Measurements from ENCODE around the gene ESRRB.

Gene ESRRB

DNA sequence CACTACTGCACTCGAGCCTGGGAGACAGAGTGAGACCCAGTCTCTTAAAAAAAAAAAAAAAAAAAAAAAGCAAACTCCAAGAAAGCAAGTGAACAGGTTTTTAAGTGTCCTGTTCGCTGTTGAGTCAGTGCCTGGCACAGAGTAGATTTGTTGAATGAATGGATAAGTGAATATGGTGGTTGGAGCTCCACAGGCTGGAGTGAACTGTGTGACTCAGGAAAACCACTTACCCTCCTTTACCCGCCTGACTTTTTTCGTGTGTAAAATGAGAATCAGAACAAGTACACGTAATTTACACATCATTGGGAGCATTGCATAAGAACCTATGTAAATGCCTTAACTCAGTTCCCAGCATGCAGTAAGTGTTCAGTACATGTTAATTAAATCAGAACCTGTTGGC, 24.0 kb upstream of the ESRRB start:
- no peak for DNase-seq (ENCODE audit: low read depth in 2 of 3, low spot score in 1 of 3)

DNA sequence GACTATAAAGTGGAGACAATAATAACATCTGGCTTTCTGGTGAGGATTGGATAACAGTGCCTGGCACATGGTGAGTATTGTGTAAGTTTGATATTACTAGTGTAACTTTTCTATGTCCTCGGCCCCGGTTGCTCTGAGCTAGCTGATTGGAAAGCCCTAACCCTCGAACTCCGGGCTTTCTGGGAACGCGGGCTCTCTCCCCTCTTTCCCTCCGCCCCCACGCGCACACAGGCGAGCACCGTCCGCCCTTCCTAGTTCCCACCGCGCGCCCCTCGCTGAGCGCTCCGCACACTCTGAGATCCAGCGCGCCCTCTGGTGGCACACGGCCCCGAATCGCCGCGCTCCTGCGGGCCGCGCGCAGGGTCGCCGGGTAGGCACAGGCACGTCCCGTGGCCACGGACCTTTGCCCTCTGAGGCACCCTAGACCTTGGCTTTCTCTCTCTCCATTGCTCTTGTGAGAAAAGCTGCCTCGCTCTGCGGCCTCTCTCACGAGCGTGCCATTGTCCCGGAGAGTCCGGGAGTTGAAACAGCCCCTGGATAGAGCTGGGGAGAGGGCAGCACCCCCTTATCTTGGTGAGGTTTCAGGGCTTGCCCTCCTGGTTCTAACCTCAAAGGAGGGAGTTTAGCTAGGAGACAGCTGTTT, 23.2 kb upstream of the ESRRB start:
- DNase-seq (ENCODE audit: low read depth in 2 of 3, low spot score in 1 of 3): peak in 2 of 3 donors; percentile 40 to 52

DNA sequence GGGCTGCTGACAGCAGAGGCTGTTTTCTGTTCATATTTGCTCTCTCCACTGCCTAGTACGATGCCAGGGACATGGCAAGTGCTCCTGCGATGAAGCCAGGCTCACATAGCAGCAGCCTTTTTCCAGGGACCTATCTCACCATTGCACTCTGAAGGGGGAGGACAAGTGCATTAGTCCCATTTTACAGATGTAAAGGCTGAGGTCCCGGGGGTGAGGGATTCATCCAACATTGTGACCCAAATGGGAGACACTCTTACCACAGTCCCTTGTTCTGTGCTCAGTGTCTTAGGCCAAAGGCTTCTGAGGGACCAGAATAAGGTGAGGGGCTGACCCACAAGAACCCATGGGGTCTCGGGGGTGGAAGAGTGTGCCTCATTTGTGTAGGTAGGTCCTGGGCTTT, 21.6 kb upstream of the ESRRB start:
- no peak for DNase-seq (ENCODE audit: low read depth in 2 of 3, low spot score in 1 of 3)

DNA sequence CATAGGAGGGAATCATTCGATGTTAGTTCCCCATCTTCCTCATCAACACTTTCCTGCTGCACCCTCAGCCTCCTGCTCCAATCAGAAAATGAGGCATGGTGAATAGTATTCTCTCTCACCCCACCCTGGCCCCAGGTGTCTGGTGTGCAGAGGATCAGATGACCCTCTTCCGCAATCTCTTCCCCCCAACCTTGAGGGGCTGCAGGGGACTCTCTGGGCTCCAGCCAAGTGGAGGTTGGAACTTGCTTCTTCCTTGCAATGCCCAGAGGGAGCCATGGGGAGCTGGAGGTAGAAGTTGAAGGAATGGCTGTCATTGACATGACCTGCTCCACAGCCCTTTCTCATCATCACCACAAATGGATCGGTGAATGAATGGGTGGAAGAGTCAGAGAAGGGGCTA, 20.2 kb upstream of the ESRRB start:
- no peak for DNase-seq (ENCODE audit: low read depth in 2 of 3, low spot score in 1 of 3)

DNA sequence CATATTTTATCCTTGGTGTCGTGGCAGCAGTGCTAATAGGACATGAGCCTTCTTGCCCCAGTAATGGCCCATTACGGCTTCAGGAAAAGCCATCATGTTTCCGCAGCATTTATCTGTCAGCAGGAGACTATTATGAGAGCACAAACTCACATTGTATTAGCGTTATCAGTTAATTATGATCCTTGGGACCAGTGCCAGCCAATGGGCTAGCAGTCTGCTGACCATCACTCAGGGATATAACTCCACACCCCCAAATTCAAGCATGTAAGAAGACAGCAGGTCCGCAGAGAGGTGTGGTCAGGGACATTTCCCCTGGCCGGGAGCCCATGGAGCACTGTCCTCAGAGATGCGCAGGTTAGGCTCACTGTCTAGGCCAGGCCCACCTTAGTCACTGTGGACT, 4.9 kb upstream of the ESRRB start:
- DNase-seq (ENCODE audit: low read depth in 2 of 3, low spot score in 1 of 3): no peak

DNA sequence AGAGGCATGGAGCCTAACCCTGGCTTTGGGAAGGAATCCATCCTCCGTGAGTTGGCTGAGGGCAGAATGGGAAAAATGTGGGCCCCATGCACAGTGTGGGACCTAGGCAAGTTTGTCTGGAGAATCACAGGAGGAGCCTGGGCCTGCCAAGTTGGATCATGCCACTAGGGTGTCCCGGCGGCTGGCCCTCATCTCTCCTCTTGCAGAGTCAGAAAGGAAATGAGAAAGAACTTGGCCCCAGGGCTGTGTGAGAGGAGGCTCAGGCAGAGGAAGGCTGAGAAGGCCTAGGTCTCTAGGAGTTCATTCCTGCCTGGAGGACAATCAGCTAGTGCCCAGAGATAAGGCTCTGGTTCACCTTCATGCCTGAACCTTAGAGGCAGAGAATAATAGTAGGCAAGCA, 2.5 kb upstream of the ESRRB start:
- DNase-seq (ENCODE audit: low read depth in 2 of 3, low spot score in 1 of 3): no peak

DNA sequence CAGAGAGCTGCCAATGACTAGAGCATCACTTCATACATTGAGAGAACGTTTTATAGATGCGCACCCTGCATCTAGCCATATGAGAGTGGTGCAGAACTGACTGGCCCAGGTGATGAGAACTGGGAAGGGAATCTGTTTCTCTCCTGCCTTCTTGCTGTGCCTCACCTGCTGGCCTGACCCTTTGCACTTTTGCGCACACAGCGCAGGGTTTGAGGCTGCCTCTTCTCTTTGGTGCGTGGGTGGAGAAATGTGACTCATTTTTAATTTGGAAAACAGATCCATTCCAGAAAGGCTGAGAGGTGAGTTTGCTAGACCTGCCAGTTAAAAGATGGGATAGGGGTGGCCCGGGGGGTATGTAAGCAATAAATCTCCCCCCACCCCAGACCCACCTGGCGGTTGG, 453 bp upstream of the ESRRB start:
- DNase-seq (ENCODE audit: low read depth in 2 of 3, low spot score in 1 of 3): no peak

DNA sequence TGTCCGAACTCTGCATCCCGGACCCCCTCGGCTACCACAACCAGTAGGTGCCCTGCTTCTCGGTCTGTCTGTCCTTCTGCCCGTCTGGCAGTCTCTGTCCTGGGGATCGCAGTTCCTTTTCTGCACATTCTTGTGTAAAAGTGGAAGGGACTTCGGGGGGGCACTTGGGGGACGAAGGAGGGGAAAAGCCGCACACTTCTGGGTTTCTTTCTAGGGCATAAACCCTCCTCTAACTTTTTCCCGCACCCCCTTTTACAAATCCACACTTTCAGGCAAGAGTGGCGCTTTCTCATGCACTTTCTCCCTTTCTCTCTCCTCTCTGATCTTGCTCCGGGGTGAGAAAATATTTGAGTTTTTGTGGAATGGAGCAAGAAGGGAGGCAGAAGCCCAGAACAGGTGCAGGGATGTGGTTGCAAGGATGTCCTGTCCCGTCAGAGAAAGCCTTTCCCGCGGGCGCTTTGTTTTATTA, 506 bp downstream of the ESRRB start:
- DNase-seq (ENCODE audit: low read depth in 2 of 3, low spot score in 1 of 3): no peak

DNA sequence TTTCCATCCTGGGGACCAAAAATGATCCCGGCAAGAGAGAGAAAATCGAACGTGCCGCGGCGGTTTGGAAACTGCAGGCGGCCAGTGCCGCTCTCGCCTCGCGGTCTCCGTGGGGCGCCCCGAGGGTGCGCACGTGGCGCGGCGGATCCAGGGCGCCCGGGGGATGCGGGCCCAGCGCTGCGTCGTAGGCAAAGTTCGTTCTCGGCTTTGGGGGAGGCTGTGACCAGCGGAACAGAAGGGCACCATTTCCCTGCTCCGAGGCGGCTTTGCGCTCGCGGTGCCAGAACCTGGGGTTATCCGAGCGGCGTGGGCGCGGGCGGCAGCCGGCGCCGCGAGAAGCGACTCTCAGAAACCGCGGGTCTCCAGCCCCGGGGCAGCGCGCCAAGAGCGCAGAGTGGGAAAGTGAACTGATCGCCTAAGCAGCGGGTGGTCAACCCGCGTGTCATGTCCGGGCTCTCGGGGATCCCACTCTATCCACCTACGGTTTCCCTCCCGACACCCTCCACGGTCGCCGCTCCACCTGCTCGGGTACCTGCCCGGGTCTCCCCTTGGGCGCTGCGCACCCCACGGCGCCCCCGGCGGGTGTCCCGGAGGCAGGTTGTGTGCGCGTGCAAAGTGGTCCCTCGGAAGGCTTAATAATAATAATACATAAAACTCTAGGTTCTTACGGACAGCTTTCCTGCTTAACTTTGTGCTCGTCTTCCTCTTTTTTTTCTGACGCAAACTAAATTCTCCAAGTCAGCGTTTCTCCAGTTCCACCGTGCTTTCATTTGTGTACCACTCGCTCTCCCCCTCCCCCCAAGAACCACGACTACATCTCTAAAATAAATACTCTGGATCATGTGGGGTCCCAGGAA, 1.2 kb downstream of the ESRRB start:
- DNase-seq (ENCODE audit: low read depth in 2 of 3, low spot score in 1 of 3): no peak

DNA sequence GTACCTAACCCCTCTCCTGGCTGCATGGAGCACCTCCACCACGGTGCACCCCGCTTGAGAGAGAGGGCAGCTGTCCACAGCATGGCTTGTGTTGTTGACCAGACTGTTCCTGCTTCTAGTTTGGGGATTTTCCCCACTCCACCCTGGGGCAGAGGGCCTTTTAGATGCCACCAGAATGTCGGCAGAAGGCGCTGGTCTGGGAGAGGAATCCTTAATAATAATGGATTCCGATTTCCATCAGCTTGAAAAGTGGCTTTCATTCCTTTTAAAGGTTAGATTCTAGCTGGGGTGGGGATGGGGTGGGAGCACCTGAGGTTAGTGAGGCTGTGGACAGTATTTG, 1.8 kb downstream of the ESRRB start:
- DNase-seq (ENCODE audit: low read depth in 2 of 3, low spot score in 1 of 3): no peak

DNA sequence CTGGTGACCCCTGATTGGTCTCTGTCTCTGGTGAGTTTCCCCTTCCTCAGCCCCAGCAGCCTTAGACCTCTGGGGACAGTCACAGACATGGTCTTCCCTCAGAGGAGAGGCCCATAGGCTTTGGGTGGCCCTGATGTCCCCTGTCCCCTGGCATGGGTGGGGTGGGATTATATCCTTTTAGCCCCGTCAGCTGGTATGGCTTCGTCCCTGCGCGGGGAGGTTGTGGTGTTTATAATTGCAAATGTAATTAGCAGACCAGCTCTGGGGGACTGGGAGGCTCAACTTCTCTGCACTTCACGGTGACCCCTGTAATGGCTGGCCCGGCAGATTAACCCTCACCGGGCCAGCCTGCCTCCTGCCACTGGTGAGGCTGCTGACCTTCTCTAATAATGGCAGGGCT, 5.1 kb downstream of the ESRRB start:
- DNase-seq (ENCODE audit: low read depth in 2 of 3, low spot score in 1 of 3): no peak

DNA sequence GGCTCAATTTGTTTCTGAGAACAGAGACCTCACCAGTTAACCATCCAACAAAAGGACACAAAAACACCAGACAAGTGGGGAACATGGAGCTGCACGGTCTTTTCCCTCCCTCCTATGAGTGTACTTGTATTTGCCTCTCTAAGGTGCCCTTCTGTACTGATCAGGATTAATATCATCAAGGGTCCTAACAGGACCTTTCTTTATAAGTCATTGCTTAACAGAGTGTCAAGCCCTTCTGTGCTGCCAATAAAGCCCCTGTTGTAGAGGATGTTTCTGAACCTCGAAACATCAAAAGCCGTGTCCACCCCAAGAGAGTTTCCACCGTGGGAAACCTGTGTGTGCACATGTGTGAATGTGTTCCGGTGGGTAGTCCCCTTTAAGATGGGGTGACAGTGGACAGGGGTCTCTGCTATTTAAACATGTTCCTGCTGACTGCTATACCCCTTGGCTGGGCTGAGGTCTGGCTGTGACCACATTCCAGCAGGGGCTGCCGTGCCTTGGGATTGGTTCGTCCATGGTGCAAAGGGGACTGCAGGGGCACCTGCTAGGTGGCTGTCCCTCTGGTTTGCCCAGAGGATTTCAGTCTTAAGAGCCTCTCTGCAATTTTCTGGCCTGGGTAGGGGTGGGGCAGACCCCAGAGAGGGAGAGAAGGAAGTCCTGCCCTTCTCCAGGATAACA, 6.0 kb downstream of the ESRRB start:
- DNase-seq (ENCODE audit: low read depth in 2 of 3, low spot score in 1 of 3): no peak

DNA sequence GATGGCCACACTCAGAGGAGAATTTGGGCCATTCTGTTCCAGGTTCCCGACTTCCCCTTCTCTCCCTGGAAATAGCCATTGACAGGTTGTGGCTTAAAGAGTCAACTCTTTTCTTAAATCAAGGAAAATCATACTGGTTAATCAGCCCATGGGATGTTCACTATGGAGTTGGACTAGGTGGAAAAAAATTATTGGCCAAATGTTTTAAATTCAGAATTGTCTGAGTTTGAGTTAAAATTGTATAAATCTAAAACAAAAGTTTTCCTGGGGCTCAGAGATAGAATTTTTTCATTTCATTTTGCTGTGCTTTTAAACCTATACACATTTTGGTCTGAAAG, 6.5 kb downstream of the ESRRB start:
- no peak for DNase-seq (ENCODE audit: low read depth in 2 of 3, low spot score in 1 of 3)

DNA sequence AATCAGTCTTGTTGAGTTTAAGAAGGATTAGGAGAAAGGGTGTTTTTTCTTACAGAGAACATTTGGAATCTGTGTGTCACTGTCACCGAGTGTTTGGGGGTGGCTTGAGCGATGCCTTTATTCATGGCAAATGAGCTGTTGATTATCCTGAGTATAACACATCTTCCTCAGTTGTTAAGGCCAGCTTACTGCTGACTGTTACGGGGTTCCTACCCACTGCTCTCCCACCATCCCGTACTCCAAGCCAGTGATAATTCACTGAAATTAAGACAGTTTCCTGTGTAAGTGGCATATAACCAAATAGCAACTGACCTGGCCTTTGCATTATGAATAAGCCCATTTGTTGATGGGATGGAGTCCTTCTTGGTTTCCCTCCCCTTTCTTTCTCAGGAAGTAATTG, 9.5 kb downstream of the ESRRB start:
- DNase-seq (ENCODE audit: low read depth in 2 of 3, low spot score in 1 of 3): no peak

DNA sequence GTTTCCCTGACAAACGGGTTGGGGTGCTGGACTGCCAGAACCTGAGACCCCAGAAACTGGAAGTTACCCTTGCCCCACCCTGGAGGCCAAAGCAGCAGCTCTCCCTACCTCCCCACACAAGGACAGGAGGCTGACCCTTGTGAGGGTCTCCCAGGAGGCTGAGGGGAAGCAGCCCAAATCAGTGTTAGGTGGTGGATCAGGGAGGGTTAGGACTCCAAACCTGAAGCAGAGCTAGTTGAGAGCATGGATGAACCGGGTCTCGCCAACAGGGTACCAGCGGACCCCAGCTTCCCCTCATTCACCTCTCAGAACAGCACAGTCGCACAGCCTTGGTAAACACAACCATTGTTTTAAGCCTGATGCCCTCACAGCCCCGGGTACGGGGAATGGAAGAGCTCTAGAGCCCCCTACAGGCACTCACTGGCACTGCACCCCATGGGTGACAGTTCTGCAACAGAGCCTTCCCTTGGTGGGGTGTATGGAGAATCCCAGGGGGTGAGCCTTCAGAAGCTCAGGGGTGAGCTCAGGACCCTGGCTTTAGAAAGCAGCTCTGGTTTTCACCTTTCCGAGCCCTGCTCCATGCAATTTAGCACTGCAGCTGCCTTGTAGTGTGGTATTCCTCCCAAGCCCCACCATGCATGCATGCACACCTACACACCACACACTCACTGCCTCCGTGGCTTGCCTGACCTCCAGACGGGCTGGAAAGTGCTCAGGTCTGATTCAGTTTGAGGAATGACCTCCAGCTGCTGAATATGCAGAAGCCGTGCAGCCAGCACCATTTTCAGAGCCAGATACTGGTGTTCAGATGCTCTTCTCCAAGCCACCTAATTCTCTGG, 11.2 kb downstream of the ESRRB start:
- peak; percentile 40 to 66 (median 47) for DNase-seq (ENCODE audit: low read depth in 2 of 3, low spot score in 1 of 3)

DNA sequence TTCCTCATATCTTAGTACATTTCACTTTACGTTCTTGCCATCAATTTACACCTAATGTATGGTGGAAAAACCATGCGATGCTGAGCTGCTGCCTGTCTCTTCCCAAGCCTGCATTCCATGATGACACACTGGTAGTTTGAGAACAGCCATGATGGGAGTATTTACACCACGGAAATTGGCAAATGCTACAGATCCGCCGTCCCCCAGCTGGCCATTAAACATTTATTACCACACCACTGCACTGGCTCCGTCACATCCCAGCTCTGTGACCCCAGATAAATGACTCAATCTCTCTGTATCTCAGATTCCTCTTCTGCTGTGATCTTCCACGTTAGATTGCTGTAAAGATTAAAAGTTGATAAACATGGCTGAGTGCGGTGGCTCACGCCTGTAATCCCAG, 13.9 kb downstream of the ESRRB start:
- DNase-seq (ENCODE audit: low read depth in 2 of 3, low spot score in 1 of 3): no peak

DNA sequence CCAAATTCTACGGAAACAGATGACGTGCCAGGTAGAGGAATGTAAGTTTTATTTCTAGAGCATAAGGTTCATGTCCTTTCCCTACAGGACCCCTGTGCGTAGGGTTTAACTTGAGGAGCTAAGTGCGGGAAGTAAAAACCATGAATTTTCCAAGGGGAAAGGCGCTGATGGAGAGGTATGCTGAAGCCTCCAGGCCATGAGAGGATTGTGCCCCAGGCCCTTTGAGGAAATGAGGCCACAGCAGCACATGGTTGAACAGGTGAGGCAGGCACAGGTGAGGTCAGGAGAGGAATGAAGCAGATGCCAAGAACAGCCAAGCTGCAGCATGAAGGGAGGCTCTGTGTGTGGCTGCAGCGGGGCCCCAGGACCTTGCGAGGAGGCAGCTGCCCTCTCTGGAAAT, 14.7 kb downstream of the ESRRB start:
- no peak for DNase-seq (ENCODE audit: low read depth in 2 of 3, low spot score in 1 of 3)

DNA sequence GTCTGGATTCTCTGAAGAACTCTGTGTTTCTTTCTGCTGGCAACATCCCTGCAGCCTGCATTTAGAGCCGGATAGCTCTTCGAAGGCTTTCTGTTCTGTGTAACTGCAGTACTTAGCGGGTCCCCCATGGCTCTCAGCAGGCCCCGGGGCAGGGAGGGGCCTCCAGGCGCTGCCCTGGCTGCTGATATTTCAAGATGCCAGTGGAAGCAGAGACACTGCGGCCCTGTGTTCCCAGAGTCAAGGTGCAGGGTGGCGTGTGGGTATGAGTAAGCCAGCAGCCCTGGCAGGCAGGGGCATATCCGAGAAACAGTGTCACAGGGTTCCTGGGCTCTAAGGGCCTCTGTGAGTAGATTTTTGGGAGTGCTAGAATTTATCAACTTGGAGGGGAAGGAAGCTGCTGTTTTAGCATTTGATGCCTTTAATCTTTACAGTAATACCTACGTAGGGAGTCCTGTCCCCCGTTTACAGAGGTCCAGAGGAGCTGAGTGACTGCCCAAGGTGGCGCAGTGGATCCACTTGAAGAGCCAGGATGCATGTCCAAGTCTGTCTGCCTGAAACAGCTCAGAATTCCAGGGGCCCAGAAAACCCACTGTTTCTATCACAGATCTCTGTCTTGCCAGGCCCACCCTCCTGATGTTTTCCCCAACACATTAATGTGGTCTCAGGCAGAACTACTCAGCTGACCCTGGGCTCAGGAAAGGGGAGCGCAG, 16.2 kb downstream of the ESRRB start:
- no peak for DNase-seq (ENCODE audit: low read depth in 2 of 3, low spot score in 1 of 3)

DNA sequence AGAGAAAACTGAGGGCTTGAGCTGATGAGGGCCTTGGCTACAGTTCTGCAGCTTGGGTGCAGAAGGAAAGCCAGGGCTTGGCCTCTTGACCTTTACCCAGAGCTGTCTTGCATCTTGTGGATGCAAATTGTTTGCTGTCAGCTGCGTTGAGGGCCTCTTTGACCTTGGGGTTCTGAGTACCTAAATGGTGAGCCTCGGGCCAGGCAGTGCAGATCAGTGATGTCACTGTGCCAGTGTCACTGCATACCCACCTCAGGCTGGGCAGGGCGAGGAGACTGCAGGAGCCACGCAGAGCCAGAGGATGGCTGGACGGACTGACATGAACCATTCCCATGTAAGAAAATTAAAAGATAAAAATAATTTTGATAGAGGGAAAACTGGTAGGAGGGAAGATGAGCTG, 18.6 kb downstream of the ESRRB start:
- no peak for DNase-seq (ENCODE audit: low read depth in 2 of 3, low spot score in 1 of 3)

DNA sequence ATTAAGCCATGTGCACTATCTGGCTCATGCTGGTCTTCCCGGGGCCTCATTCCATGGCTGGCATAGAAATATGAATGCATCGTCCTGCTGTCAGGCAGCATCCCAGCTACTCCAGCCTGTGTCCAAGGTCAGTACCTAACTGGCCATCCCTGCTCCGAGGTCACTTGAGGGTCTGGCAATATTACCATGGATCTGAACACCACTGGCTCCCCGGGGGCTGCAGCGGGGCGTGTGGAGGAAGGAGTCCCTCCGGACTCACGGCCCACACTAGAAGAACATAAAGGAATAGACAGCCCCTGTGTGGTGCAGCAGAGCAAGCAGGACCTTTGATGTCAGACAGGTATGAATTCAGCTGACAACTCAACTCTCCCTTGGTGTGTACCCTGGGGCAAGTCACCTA, 19.2 kb downstream of the ESRRB start:
- no peak for DNase-seq (ENCODE audit: low read depth in 2 of 3, low spot score in 1 of 3)

DNA sequence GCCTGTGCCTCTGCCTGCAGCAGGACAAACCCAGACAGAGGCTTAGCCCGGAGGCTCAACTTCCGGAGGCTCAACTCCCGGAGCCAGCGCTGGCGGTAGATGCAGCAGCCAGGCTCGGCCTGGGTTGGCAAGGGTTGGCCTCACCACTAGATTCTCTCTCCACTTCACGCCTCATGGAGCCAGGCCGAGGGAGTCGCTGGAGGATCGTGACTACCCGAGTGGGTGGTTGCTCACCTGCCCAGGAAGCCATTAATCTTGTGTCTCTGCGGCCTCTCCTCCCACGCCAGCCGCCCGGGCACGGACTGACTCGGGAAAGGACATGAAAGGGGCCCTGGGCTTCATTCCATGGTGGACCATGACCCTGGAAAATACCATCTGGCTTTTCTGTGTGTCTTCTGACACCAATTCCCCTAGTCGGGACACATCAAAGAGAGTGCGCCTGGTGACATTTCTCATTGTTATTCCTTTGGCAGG, 20.8 kb downstream of the ESRRB start:
- DNase-seq (ENCODE audit: low read depth in 2 of 3, low spot score in 1 of 3): no peak
